GOT3 (cell line): Measurements from ENCODE around the gene ALDH4A1.
"Not testable (repeated sequence)": the region's sequence is repeated elsewhere in the genome, so short reads cannot be mapped to it uniquely, and the experiment has no call there.

Source experiments
- DNase-seq: peaks from one replicate; lab custom pipeline; 2025; ENCODE audit warnings: mixed read lengths; lab: John Stamatoyannopoulos, UW

Gene ALDH4A1

DNA sequence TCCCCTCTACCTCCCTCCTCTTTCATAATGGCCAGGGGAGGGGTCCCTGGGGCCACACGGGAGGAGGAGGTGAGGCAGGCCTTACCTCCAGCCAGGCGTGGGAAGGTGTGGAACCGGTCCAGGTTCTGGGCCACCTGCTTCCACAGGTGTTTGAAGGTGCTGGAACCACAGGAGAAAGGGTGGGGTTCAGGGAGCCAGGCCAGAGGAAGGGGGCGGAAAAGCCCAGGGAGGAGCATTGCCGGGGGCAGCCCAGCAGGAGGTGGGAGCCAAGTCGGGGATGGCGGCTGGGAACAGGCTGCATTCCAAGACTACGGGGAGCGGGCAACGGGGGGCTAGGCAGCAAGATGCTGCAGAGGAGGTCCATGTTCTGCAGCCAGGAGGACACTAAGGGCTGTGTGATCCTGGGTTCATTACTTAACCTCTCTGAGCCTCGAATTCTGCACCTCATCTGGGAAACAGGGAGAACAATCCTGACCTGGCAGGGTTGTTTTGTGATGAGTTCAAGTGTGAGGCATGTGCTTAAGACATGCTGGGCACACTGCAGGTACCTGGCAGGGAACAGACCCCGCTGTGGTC lies 23.1 kb downstream of the ALDH4A1 start:
- no peak for DNase-seq

DNA sequence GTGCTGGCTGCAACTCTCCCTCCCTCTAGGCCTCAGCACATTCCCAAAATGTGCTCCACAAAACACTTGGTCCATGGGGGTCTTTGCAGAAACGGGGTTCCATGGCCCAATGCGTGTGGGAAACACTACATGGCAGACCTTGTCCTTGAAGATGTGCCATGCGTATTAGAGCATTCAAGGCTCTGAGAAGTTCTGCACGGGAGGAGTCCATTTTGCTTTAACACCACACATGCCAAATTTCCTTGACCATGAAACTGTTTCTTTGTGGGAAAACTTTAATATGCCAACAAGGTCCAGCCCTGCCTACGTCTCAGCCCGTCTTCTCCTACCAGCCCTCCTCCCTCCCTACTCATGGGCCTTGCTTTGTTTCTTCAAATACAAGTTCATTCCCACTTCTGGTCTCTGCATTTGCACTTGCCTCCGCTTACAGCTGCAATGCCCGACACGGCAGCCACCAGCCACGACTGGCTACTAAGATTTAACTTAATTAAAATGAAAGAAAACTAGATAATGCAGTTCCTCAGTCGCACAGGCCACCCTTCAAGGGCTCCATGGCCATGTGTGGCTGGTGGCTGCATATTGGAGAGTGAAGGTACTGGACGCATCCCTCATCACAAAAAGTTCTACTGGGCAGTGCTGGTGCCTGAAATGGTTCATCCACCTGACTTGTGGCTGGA lies 23.7 kb downstream of the ALDH4A1 start:
- no peak for DNase-seq

DNA sequence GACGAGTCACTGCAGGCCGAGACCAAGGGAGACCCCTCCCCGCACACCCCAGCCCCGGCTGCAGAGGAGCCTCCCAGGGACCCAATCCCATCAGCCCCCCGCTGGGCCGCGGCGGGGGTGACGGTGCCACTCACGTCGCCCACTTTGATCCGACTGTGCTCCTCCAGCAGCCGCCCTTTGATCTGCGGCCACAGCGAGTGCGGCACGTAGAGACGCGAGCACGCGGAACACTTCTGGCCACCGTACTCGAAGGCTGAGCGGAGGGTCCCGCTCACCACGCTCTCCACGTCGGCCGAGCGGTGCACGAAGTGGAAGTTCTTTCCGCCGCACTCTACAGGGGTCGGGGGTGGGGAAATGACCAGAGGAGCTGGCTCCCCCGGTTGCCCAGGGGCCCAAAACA lies 25.1 kb downstream of the ALDH4A1 start:
- no peak for DNase-seq

DNA sequence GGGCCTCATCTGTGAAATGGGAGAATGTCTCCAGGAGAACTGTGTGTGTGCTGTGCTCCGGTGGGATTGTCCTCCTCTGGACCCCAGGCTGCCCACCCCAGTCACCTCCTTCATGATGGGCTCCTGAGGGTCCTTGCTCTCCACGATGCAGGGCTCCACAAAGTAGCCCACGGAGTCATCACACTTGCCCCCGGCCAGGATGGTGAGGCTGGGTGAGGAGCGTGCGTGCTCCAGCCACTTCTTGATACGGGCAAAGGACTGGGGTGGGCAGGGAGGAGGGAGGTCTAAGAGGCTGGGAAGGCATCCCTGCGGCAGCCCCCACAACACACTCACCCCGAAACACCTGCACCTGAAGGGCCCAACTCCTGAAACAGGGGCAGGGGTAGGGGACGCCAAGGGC lies 26.1 kb downstream of the ALDH4A1 start:
- DNase-seq: no peak

DNA sequence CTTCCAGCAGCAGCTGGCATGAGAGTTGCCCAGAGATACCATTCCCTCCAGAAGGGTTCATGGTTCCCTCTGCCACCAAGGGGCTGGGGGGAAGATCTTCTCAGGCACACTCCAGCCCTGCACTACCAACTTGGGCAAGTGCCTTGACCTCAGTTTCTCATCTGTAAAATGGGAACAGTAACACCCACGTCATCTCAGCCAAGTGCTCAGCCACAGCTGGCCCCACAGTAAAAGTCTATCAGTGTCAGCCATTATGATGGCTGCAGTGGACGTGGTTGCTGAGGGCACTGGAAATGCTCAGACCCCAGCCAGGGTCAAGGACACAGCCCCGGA lies 26.6 kb downstream of the ALDH4A1 start:
- DNase-seq: no peak

DNA sequence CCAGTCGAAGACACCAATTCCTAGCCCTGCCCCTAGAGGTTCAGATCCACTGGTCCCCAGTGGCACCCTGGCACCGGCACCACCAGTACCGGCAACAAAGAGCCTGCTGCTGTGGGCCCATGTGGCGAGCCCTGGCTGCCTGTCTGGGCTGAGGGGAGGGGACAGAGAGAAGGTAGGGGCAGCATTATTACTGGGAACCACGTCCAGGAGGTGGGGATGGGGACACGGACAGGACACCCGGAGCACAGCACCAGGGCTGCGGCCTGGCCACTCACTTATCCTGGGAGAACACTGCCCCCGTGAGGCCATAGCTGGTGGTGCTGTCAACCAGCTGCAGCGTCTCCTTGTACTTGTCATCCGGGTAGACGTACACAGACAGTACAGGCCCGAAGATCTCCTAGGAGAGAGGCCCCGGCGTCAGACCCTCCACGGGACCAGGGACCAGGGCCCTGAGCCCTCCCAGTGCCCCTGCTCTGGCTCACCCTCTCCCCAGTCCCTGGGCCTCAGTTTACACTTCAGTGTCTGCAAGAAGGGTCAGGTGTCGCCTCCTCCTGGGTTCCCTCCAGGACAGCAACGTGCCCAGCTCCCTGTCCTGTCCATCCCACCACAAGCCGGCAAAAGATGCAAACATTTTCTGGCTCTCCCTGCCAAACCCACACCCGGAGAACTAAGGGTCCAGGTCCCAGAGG lies 27.1 kb downstream of the ALDH4A1 start:
- DNase-seq: no peak

DNA sequence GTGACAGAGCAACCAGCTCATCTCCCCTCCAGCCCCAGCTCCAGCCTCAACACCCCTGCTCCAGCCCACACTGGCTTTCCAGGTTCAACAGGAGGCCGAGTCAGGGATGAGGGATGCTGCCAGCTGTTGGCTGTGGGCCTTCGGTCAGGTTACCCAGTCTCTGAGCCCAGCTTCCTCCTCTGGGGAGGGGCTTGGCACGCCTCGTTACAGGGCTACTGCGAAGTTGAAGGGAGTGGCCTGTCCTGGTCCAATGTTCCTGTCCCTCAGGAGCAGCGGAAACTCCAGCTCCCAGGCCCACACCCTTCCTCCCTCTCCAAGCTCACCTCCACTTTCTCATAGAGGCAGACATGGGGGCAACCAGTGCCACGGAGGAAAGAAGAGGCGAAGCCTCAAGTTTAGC lies 27.8 kb downstream of the ALDH4A1 start:
- DNase-seq: no peak

DNA sequence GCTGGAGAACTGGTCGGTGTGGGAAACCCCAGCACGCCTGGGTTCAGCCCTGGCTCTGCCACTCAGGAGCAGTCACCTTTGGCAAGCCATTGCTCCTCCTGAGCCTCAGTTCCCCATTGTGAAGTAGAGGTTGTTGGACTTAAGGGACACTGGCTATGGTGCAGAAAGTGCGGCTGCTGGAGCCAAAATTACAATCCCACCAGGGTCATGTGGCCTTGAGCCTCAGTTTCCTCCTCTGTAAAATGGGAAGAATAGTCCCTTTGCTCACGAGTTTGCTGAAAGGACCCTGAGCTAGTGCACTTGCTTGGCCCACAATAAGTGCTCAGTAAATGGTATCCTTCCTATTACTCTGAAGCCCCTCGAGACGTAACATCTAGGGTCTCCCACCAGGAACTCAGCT lies 28.3 kb downstream of the ALDH4A1 start:
- DNase-seq: no peak

DNA sequence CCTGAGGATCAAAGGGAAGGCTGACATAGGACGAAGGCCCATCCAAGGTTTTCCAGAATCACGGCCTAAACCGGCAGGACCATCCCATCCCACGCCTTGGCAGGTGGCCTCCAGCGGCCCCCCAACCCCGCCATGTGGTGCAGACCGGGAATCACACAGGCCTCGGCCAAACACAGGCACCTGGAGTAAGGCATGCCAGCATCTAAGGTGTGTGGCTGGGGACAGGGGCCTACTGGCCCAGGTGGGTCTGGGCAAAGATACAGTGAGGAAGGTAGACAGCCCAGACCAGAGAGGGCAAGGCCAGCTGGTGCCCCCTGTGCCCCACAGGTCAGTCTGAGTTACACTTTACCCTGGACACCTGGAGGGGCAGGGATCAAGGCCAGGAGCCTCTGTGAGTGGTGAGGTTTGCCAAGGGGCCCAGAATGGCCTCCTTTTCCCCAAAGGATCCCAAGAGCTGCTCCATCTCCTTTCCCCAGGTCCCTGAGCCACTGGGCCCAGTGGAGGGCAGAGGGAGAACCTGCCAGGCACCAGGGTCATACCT lies 30.2 kb downstream of the ALDH4A1 start:
- DNase-seq: no peak

DNA sequence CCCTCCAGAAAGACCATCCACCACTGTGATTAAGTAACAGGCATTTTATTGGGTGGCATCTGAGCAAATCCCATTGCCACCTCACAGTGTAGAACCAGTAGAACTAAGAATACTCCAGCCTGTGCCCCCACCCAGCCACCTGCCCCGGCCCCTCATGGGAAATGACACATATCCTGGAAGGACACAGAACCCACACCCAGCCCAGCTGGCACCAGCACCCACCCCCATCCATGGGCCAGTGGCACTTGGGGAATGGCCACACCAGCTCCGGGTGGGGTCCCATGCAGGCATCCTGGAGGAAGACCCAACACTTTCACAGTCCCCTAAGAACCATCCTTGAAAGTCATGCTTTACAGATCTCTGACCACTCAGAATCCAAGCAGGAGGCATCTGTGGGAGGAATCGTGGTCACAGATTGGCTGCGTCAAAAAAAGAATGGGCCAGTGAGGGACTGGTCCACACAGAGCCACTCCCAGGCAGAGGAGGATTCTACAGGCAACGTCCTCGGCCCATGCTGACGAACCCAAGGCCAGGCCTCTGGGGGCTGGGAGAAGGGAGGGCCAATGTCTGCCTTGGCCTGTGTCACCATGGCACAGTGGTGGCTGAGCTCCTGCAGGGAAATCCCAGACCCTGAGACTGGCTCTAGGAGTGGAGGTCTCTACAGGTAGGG lies 30.8 kb downstream of the ALDH4A1 start:
- DNase-seq: no peak

DNA sequence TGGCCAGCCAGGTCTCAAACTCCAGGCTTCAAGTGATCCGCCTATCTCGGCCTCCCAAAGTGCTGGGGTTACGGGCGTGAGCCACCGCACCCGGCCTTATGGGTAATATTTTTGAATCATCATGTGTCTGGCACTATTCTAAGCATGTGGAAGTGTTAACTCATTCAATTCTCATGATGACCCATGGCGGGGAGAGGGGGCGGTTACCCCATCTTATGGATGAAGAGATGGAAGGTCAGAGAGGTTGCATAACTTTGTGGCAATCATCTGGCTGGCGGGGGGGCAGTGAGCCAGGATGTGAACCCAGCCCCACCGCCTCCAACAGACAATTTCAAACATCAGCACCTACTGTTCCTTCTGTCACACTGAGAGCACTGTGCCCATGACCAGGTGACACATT lies 31.4 kb downstream of the ALDH4A1 start:
- no peak for DNase-seq

DNA sequence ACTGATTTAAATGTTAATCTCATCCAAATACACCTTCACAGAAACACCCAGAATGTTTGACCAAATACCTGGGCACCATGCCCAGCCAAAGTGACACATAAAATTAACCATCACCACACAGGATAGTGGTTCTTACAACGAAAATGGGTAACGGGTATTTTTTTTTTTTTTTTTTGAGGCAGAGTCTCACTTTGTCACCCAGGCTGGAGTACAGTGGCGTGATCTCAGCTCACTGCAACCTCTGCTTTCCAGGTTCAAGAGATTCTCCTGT lies 31.8 kb downstream of the ALDH4A1 start:
- not testable (repeated sequence) for DNase-seq

DNA sequence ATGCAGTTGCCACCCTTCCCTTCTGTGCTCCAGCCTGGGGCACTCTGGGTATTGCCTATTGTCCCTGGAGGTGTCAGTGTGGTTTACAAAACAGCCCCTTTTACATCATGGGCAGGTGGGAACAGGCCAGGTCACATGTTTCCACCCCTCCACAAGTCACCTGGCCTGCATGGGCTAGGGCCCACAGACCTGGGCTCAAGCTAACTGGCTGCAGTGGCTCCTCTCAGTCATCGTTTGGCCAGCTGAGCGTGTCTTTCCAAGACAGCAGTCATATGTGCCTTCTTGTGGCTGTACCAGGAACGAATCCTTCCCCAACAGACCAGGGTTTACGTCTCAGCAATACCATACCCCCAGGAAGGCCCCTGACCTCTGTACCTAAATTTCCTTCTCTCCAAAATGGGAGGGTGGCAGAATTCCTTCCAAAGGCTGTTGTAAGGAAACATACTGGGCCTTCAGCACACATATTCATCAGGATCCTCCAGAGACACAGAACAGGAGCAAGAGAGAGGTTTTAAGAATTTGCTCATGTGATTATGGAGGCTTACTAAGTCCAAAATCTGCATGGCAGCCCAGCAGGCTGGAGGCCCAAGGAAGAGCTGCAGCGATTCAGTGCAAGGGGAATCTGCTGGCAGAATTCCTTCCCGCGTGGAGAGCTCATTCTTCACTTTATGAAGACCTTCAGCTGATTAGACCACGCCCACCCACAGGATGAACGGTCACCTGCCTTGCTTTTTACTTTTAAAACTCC lies 32.3 kb downstream of the ALDH4A1 start:
- DNase-seq: no peak

DNA sequence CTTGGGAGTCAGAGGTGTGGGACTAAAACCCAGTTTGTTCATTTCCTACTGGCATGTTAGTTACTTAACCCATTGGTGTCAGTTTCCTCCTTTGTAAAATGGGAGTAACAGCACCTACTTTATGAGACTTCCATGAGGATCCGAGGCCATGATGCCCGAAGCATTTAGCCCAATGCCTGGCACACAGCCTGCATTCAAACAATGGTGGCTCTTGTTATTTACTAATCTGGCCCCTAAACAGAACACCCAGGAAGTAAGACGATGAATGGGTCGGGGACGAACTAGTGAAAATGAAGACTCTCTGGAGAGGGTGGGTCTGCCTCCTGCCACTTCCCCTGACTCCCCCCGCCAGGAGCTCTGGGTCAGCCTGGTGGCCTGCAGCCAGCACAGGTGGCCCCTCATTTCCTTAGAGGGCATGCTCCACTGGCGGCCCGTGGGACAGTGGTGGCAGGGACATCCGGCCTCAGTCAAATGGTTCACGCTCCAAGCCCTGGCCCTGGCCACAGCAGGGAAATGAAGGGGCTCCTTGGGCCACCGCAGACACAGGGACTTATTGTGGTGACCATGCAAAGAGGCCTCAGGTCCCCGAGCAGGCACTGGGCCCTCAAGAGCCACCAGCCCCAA lies 33.4 kb downstream of the ALDH4A1 start:
- DNase-seq: no peak

DNA sequence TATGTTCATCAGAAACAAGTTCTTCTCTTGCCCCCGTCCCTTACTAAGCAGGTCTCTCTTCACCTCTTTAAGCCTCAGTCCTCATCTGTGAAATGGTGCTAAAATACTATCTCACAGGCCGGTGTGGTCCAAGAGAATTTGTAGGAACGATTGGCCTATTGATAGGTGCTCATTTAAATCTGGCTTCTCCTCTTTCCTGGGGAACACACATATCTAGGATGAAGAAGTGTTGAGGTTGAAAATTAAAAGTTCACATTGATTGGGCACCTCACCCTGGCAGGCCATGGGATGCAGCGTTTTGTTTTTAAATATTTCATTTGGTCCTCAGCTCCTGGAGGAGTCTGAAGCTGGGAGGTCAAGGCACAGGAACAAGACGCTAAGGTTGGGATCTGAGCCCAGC lies 34.0 kb downstream of the ALDH4A1 start:
- DNase-seq: no peak

DNA sequence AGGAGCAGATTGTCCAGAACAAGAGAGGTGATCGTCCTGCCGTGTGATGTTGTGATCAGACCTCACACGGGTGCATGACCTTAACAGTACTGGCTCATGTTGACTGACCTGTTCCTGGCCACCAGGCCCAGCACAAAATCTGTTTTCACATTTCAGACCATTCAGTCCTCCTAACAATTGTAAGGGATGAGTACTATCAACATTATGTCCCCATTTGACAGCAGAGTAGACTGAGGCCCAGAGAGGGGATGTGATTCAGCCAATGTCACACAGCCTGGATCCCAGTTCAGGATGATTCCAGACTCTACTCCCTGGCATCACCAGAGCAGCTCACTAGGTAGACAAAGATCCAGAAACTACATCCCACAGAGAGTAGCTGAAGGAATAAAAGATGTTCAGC lies 35.5 kb downstream of the ALDH4A1 start:
- no peak for DNase-seq

DNA sequence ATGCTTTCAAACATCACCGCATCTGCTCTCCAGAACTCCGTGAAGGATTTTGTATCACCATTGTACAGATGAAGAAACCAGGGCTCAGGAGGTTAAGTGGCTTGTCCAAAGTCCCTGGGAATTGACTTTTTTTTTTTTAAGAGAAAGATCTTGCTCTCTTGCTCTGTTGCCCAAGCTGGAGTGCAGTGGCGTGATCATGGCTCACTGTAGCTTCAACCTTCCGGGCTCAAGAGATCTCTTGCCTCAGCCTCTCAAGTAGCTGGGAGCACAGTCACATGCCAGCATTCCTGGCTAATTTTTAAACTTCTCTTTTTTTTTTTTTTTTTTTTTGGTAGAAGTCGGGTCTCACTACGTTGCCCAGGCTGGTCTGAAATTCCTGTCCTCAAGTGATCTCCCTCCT lies 36.0 kb downstream of the ALDH4A1 start:
- DNase-seq: no peak

DNA sequence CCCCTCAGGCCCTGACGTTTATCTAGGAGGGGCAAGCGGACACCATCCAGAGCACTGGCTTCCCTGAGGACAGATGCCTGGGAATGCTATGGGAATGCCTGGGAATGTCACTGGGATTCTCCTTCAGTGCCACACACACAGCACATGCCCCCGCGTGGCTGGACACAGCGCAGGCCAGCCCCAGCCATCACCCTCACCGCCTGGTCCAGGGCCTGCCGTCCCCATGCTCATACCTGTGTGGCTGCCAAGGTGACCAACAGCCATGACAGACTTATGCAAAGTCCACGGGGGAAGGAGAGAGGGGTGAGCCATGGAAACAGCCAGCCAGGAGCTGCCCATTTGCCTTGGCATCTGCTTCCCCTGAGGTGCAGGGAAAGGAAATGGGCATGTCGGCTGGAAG lies 37.2 kb downstream of the ALDH4A1 start:
- no peak for DNase-seq

DNA sequence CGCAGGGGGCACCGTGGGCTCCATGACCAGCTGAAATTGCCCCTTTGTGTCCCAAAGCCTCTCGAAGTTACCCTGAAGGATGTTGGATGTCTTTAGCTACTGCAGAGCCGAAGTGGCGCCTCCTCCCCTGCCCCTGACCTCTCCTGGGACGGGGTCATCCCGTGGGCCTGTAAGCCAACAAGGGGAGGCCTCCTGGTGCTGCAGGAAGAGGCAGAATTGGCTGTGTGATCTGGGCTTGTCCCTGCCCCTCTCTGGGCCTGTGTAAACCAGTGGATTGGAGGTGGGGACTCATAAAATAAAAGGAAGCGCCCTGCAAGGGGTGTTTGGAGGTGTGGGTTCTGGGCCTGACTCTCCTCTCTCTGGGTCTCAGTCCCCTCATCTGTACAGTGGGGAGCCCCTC lies 40.8 kb downstream of the ALDH4A1 start:
- DNase-seq: no peak

DNA sequence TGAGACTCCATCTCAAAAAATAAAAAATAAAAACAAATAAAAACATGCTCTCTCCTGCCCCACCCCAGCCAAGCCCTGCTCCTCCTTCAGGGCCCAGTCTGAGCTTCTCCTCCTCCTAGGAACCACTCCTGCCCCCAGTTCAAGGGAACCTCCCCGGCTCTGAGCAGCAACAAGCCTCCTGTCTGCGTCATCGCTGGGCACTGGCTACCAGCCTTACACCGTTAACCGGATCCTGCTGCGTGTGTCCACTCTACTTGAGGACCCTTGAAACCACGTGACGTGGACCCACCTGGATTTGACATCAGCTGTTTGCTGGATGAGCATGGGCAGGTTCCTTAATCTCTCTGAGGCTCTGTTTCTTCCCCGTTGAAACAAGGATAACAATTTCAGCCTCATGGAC lies 41.3 kb downstream of the ALDH4A1 start:
- no peak for DNase-seq

DNA sequence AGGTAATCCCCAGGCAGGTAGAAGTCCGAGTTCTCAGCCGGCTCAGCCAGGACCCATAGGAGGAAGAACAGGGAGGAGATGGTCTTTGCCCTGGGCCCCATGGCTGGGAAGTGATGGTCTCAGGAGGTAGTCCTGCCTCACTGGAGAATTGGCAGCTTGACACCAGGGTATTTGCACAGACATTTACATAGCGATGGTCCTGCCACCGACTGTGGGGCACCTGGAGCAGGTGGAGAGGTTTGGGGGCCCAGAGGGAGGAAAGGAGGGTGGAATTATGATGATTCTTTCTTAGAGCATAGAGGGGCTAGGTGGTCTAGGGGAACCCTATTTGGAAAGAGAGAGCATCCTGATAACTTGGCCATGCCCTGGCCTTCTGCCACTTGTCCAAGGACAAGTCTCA lies 42.8 kb downstream of the ALDH4A1 start, which contains the start of gene TAS1R2:
Gene TAS1R2 (minus strand): TSS at position 101 of the 400 bp plus-strand sequence. CDS start 0 bp downstream, at position 101.
- no peak for DNase-seq
